ENCODE data around the gene GSE1. TPM values are rescaled to one million over a fixed set of nuclear protein-coding genes. Genes with fewer than 3 reads are reported as not detected.

The GSE1 gene
- total RNA-seq, 1 experiment from 2014 or later, result 38.4 TPM

- intact Hi-C loops (cut with micrococcal nuclease), result no loop called here
- Histone ChIP-seq H3K4me3 (ENCODE audit: low read length) (no peak overlapping the region), H3K4me1 (ENCODE audit: insufficient read depth, low read length) (peaks cover 23% of the 10 kb centered on the region), H3K4me2 (ENCODE audit: low read length) (peak overlapping the region; percentile 63), H3K9me2 (replicated peaks; ENCODE audit: low read length) (no peaks in the 10 kb centered on the region), H3K79me2 (ENCODE audit: low read length) (0 out of 2 replicates have a peak, but pooled peaks cover 4% of the 10 kb centered on the region), H3K9ac (ENCODE audit: low read length) (no peak overlapping the region), H4K20me1 (ENCODE audit: low read length) (no peaks in the 10 kb centered on the region), H3K36me3 (ENCODE audit: low read depth, low read length) (no peaks in the 10 kb centered on the region), H3F3A (ENCODE audit: low read length, unreplicated experiment) (no peaks in the 10 kb centered on the region), H3K27me3 (ENCODE audit: low read length) (no peaks in the 10 kb centered on the region), H2AFZ (ENCODE audit: low read length) (no peak overlapping the region), H3K9me3 (ENCODE audit: low read length) (no peaks in the 10 kb centered on the region), H3K27ac (ENCODE audit: low read length) (peak overlapping the region; percentile 52)
- BruUV-seq (replicated peaks), result no TSS peak
- TF ChIP-seq EZH2 (IDR thresholded peaks at IDR 0.05; ENCODE audit: low read length, unreplicated experiment) (no peak), EZH2phosphoT487 (IDR thresholded peaks at IDR 0.05; ENCODE audit: borderline replicate concordance, low read length) (0 out of 2 replicates have a peak, but pooled peaks have one; percentile 39), CTCF (conservative IDR thresholded peaks at IDR 0.05; ENCODE audit: low read depth, low read length) (no peak)
- ATAC-seq (peak; percentile 76), DNase-seq (peak; percentile 87)
- ChIA-PET CTCF (no interaction called here), POLR2A (ENCODE audit: unreplicated experiment) (no interaction called here)
These were observed 42.8 kb upstream of the GSE1 start for GRCh38 chr16:85570213-85570734.

- no TSS peak for BruUV-seq (replicated peaks)
- Histone ChIP-seq H3K9me2 (replicated peaks; ENCODE audit: low read length) (no peaks in the 10 kb centered on the region), H3K79me2 (ENCODE audit: low read length) (0 out of 2 replicates have a peak, but pooled peaks cover 4% of the 10 kb centered on the region), H3K9ac (ENCODE audit: low read length) (no peak overlapping the region), H3K36me3 (ENCODE audit: low read depth, low read length) (no peaks in the 10 kb centered on the region), H3K4me2 (ENCODE audit: low read length) (peak overlapping the region; percentile 61), H3K9me3 (ENCODE audit: low read length) (no peaks in the 10 kb centered on the region), H3F3A (ENCODE audit: low read length, unreplicated experiment) (no peaks in the 10 kb centered on the region), H3K27me3 (ENCODE audit: low read length) (no peaks in the 10 kb centered on the region), H4K20me1 (ENCODE audit: low read length) (no peaks in the 10 kb centered on the region), H2AFZ (ENCODE audit: low read length) (no peak overlapping the region), H3K4me1 (ENCODE audit: insufficient read depth, low read length) (peaks cover 23% of the 10 kb centered on the region), H3K27ac (ENCODE audit: low read length) (0 out of 2 replicates have a peak overlapping the region, but pooled peaks have one; percentile 14), H3K4me3 (ENCODE audit: low read length) (no peak overlapping the region)
- TF ChIP-seq EZH2 (IDR thresholded peaks at IDR 0.05; ENCODE audit: low read length, unreplicated experiment), result no peak
- no peak for TF ChIP-seq CTCF (conservative IDR thresholded peaks at IDR 0.05; ENCODE audit: low read depth, low read length)
- no peak for TF ChIP-seq EZH2phosphoT487 (IDR thresholded peaks at IDR 0.05; ENCODE audit: borderline replicate concordance, low read length)
- intact Hi-C loops (cut with micrococcal nuclease), result no loop called here
- ChIA-PET CTCF (no interaction called here), POLR2A (ENCODE audit: unreplicated experiment) (no interaction called here)
- peak; percentile 3 for DNase-seq
- ATAC-seq, result no peak
These were observed 42.2 kb upstream of the GSE1 start for GRCh38 chr16:85570735-85571562.

- BruUV-seq (replicated peaks), result no TSS peak
- ATAC-seq (no peak), DNase-seq (no peak)
- CTCF ChIA-PET, result no interaction called here
- H3K4me1 ChIP-seq (ENCODE audit: insufficient read depth, low read length), result peaks cover 23% of the 10 kb centered on the region
- H3K27me3 ChIP-seq (ENCODE audit: low read length), result no peaks in the 10 kb centered on the region
- H3K4me3 ChIP-seq (ENCODE audit: low read length), result no peak overlapping the region
- H3K9me2 ChIP-seq (replicated peaks; ENCODE audit: low read length), result no peaks in the 10 kb centered on the region
- H2AFZ ChIP-seq (ENCODE audit: low read length), result no peak overlapping the region
- no peak overlapping the region for H3K4me2 ChIP-seq (ENCODE audit: low read length)
- no peaks in the 10 kb centered on the region for H4K20me1 ChIP-seq (ENCODE audit: low read length)
- no peak overlapping the region for H3K9ac ChIP-seq (ENCODE audit: low read length)
- no peaks in the 10 kb centered on the region for H3F3A ChIP-seq (ENCODE audit: low read length, unreplicated experiment)
- POLR2A ChIA-PET (ENCODE audit: unreplicated experiment), result no interaction called here
- H3K36me3 ChIP-seq (ENCODE audit: low read depth, low read length), result no peaks in the 10 kb centered on the region
- H3K9me3 ChIP-seq (ENCODE audit: low read length), result no peaks in the 10 kb centered on the region
- H3K27ac ChIP-seq (ENCODE audit: low read length), result no peak overlapping the region
- TF ChIP-seq EZH2 (IDR thresholded peaks at IDR 0.05; ENCODE audit: low read length, unreplicated experiment) (no peak), CTCF (conservative IDR thresholded peaks at IDR 0.05; ENCODE audit: low read depth, low read length) (no peak)
- intact Hi-C loops (cut with micrococcal nuclease), result no loop called here
- 0 out of 2 replicates have a peak, but pooled peaks cover 4% of the 10 kb centered on the region for H3K79me2 ChIP-seq (ENCODE audit: low read length)
These were observed 41.6 kb upstream of the GSE1 start for GRCh38 chr16:85571563-85571812.

Data from PC-3 (cell line).